HepG2 (cell line): ENCODE measurements around the gene CHI3L1.

Source experiments
- CBX5 ChIP-seq: sonication (generic); formaldehyde crosslinking; IDR thresholded peaks from 2 replicates; pipeline ENCODE4 v1.4.0; 2020; ENCODE audit warnings: missing genetic modification reagents, borderline replicate concordance
- CREM ChIP-seq, 2 experiments: sonication (generic) in 1 of 2; formaldehyde crosslinking in 1 of 2; IDR thresholded peaks; 2 replicates each; pipeline versions ENCODE4 v1.4.0 to v1.6.1; 2016 to 2020; ENCODE audit warnings: antibody characterized with exemption in 1 of 2, mild to moderate bottlenecking in 1 of 2, missing genetic modification reagents in 1 of 2
- EP300 ChIP-seq, 3 experiments: sonication (generic) in 1 of 3; formaldehyde crosslinking in 1 of 3; IDR thresholded peaks; 2 replicates each; pipeline versions ENCODE4 v1.5.1 to v1.6.1; 2011 to 2020; ENCODE audit warnings: low read depth in 2 of 3, low read length in 2 of 3, borderline replicate concordance in 1 of 3, improper control_type of control experiment in 1 of 3, mild to moderate bottlenecking in 1 of 3, missing genetic modification reagents in 1 of 3, moderate library complexity in 1 of 3
- EZH2 ChIP-seq: conservative IDR thresholded peaks from 2 replicates; pipeline ENCODE4 v1.6.1; 2012; ENCODE audit warnings: mild to moderate bottlenecking, low read depth, low read length, moderate library complexity
- MTA3 ChIP-seq: sonication (generic); formaldehyde crosslinking; IDR thresholded peaks from 2 replicates; pipeline ENCODE4 v1.4.0; 2020; ENCODE audit warnings: missing genetic modification reagents
- RAD51 ChIP-seq: fragments of 450-650 bp; IDR thresholded peaks from 2 replicates; pipeline ENCODE4 v1.6.1; 2016; ENCODE audit warnings: borderline replicate concordance
- ZNF562 ChIP-seq: sonication (generic); formaldehyde crosslinking; IDR thresholded peaks from 2 replicates; pipeline ENCODE4 v1.8.0; 2022; ENCODE audit warnings: missing genetic modification reagents, borderline replicate concordance
- TF ChIP-seq, protein P1 (sequence below): sonication (generic); formaldehyde crosslinking; IDR thresholded peaks from 2 replicates; pipeline ENCODE4 v1.5.0; 2020; ENCODE audit warnings: mild to moderate bottlenecking, missing genetic modification reagents, moderate library complexity
- TF ChIP-seq, protein P2 (sequence below): IDR thresholded peaks from 2 replicates; pipeline ENCODE4 v1.6.1; 2012; ENCODE audit warnings: inconsistent platforms

GRCh38 chr1:203169770-203170520, 16.6 kb downstream of the CHI3L1 start:
- TF ChIP-seq EP300 (IDR thresholded peaks at IDR 0.05; ENCODE audit: low read depth in 2 of 2, low read length in 2 of 2) (no peak), EP300 (CRISPR knock-in tag; IDR thresholded peaks at IDR 0.05; ENCODE audit: borderline replicate concordance) (no peak), RAD51 (no peak), MTA3 (CRISPR knock-in tag) (no peak), CBX5 (no peak), EZH2 (no peak), ZNF562 (CRISPR knock-in tag) (no peak), CREM (IDR thresholded peaks at IDR 0.05) (no peak), CREM (CRISPR knock-in tag; IDR thresholded peaks at IDR 0.05) (no peak)
- TF ChIP-seq, protein P1, sequence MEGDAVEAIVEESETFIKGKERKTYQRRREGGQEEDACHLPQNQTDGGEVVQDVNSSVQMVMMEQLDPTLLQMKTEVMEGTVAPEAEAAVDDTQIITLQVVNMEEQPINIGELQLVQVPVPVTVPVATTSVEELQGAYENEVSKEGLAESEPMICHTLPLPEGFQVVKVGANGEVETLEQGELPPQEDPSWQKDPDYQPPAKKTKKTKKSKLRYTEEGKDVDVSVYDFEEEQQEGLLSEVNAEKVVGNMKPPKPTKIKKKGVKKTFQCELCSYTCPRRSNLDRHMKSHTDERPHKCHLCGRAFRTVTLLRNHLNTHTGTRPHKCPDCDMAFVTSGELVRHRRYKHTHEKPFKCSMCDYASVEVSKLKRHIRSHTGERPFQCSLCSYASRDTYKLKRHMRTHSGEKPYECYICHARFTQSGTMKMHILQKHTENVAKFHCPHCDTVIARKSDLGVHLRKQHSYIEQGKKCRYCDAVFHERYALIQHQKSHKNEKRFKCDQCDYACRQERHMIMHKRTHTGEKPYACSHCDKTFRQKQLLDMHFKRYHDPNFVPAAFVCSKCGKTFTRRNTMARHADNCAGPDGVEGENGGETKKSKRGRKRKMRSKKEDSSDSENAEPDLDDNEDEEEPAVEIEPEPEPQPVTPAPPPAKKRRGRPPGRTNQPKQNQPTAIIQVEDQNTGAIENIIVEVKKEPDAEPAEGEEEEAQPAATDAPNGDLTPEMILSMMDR (CRISPR knock-in tag) = no peak
- TF ChIP-seq, protein P2, sequence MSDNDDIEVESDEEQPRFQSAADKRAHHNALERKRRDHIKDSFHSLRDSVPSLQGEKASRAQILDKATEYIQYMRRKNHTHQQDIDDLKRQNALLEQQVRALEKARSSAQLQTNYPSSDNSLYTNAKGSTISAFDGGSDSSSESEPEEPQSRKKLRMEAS = no peak
